Vagina (tissue), 2 donors: ENCODE measurements around the gene SERINC5.

Experiments
- POLR2A ChIP-seq, 2 donors: fragments of 450-650 bp; IDR thresholded peaks; one replicate each; pipeline ENCODE4 v1.6.1; 2017; ENCODE audit warnings: antibody characterized with exemption in 2 of 2, mild to moderate bottlenecking in 2 of 2, moderate library complexity in 2 of 2
- POLR2AphosphoS5 ChIP-seq, 2 donors: sonication (generic); formaldehyde crosslinking; IDR thresholded peaks; one replicate each; pipeline ENCODE4 v1.9.0; 2017; ENCODE audit warnings: antibody characterized with exemption in 2 of 2, mild to moderate bottlenecking in 2 of 2, low read depth in 1 of 2; ENCODE audit not compliant: insufficient read depth in 1 of 2

GRCh38 chr5:80217667-80218066 lies 38.2 kb downstream of the SERINC5 start:
- TF ChIP-seq POLR2A (IDR thresholded peaks at IDR 0.05) = no peak
- TF ChIP-seq POLR2AphosphoS5 (IDR thresholded peaks at IDR 0.05; ENCODE audit: insufficient read depth in 1 of 2, low read depth in 1 of 2) = no peak
